ENCODE measurements around the gene VSNL1. TPM values are rescaled to one million over a fixed set of nuclear protein-coding genes. Genes with fewer than 3 reads are reported as not detected.

Gene VSNL1
- total and polyA plus RNA-seq, 2 donors (not counting 1 experiment from before 2014, with no cell fraction given): not detected

- Mint-ChIP-seq H3K4me3 (no peak overlapping the region), H3K9me3 (ENCODE audit: insufficient read depth) (no peaks in the 10 kb centered on the region), H3K27me3 (peaks cover 20% of the 10 kb centered on the region), H3K4me1 (no peaks in the 10 kb centered on the region), H3K27ac (no peak overlapping the region)
- no peaks in the 10 kb centered on the region for H3K79me2 ChIP-seq (ENCODE audit: control insufficient read depth, insufficient read depth, low read length)
- H3K4me2 ChIP-seq (replicated peaks; ENCODE audit: low read depth, low read length, poor library complexity, severe bottlenecking): no peak overlapping the region
- no peak overlapping the region for H3K4me3 ChIP-seq (ENCODE audit: control extremely low read depth in 1 of 5, extremely low read depth in 1 of 5, insufficient read depth in 1 of 5, low read depth in 2 of 5, low read length in 4 of 5)
- no peaks in the 10 kb centered on the region for H4K20me1 ChIP-seq (ENCODE audit: control insufficient read depth, insufficient read depth, low read length, poor library complexity, severe bottlenecking)
- H3K9ac ChIP-seq (ENCODE audit: low read length): no peak overlapping the region
- H3K4me1 ChIP-seq (ENCODE audit: control insufficient read depth in 2 of 2, insufficient read depth in 2 of 2, low read length in 2 of 2): no peaks in the 10 kb centered on the region
- peaks cover 0 to 7% (median 2%) of the 10 kb centered on the region in 4 experiments for H3K27me3 ChIP-seq (replicated peaks in 1 of 4; ENCODE audit: control extremely low read depth in 1 of 4, control insufficient read depth in 3 of 4, insufficient read depth in 4 of 4, low read length in 3 of 4)
- ChIA-PET CTCF (no interaction called here), POLR2A (no interaction called here)
- no peak for ATAC-seq (ENCODE audit: low read depth)
- intact Hi-C loops (cut with micrococcal nuclease): no loop called here
- no peak overlapping the region for H3K27ac ChIP-seq (ENCODE audit: low read length in 2 of 2)
- H2AFZ ChIP-seq (ENCODE audit: insufficient read depth, low read depth, low read length, poor library complexity, severe bottlenecking): no peak overlapping the region
- no peak for TF ChIP-seq EZH2 (IDR thresholded peaks at IDR 0.05; ENCODE audit: borderline replicate concordance, insufficient read depth, low read depth, low read length, poor library complexity, severe bottlenecking)
- WGBS (ENCODE audit: insufficient coverage): 83% methylated on average over 2 of the region's 5 CpGs
- no peak for DNase-seq
- H3K9me3 ChIP-seq (ENCODE audit: control extremely low read depth in 1 of 3, control insufficient read depth in 2 of 3, insufficient read depth in 1 of 3, low read length in 2 of 3): no peaks in the 10 kb centered on the region
- no peaks in the 10 kb centered on the region for H3K36me3 ChIP-seq (replicated peaks in 1 of 2; ENCODE audit: control extremely low read depth in 1 of 2, control insufficient read depth in 1 of 2, extremely low read depth in 1 of 2, insufficient read depth in 2 of 2, low read length in 1 of 2)
Observed at GRCh38 chr2:17557596-17557995, 17.1 kb downstream of the VSNL1 start.

- Histone ChIP-seq H3K4me3 (ENCODE audit: control extremely low read depth in 1 of 5, extremely low read depth in 1 of 5, insufficient read depth in 1 of 5, low read depth in 2 of 5, low read length in 4 of 5) (no peak overlapping the region), H3K36me3 (replicated peaks in 1 of 2; ENCODE audit: control extremely low read depth in 1 of 2, control insufficient read depth in 1 of 2, extremely low read depth in 1 of 2, insufficient read depth in 2 of 2, low read length in 1 of 2) (no peaks in the 10 kb centered on the region), H3K27me3 (replicated peaks in 1 of 4; ENCODE audit: control extremely low read depth in 1 of 4, control insufficient read depth in 3 of 4, insufficient read depth in 4 of 4, low read length in 3 of 4) (peaks cover 0 to 7% (median 2%) of the 10 kb centered on the region in 4 experiments), H3K27ac (ENCODE audit: low read length in 2 of 2) (no peak overlapping the region), H3K9me3 (ENCODE audit: control extremely low read depth in 1 of 3, control insufficient read depth in 2 of 3, insufficient read depth in 1 of 3, low read length in 2 of 3) (no peaks in the 10 kb centered on the region), H3K4me1 (ENCODE audit: control insufficient read depth in 2 of 2, insufficient read depth in 2 of 2, low read length in 2 of 2) (no peaks in the 10 kb centered on the region), H4K20me1 (ENCODE audit: control insufficient read depth, insufficient read depth, low read length, poor library complexity, severe bottlenecking) (no peaks in the 10 kb centered on the region), H2AFZ (ENCODE audit: insufficient read depth, low read depth, low read length, poor library complexity, severe bottlenecking) (no peak overlapping the region), H3K4me2 (replicated peaks; ENCODE audit: low read depth, low read length, poor library complexity, severe bottlenecking) (no peak overlapping the region), H3K79me2 (ENCODE audit: control insufficient read depth, insufficient read depth, low read length) (no peaks in the 10 kb centered on the region), H3K9ac (ENCODE audit: low read length) (no peak overlapping the region)
- no peaks in the 10 kb centered on the region for H3K9me3 Mint-ChIP-seq (ENCODE audit: insufficient read depth)
- ATAC-seq (ENCODE audit: low read depth) (no peak), DNase-seq (no peak)
- ChIA-PET CTCF (no interaction called here), POLR2A (no interaction called here)
- H3K27ac Mint-ChIP-seq: no peak overlapping the region
- no peak for TF ChIP-seq EZH2 (IDR thresholded peaks at IDR 0.05; ENCODE audit: borderline replicate concordance, insufficient read depth, low read depth, low read length, poor library complexity, severe bottlenecking)
- intact Hi-C loops (cut with micrococcal nuclease): no loop called here
- no peak overlapping the region for H3K4me3 Mint-ChIP-seq
- H3K4me1 Mint-ChIP-seq: no peaks in the 10 kb centered on the region
- H3K27me3 Mint-ChIP-seq: peaks cover 20% of the 10 kb centered on the region
Observed at GRCh38 chr2:17558053-17558452, 17.6 kb downstream of the VSNL1 start.

All from B cell (primary cell).